HG02798 (cell line): ENCODE results near the gene DNAH2.
"Not testable (repeated sequence)": the region's sequence is repeated elsewhere in the genome, so short reads cannot be mapped to it uniquely, and the experiment has no call there.

Experiments
- ATAC-seq: cut with Tn5 transposase; IDR thresholded peaks from one replicate; pipeline ENCODE4 v1.9.1; 2021; ENCODE audit warnings: mild to moderate bottlenecking; ENCODE audit not compliant: unreplicated experiment, poor library complexity

The DNAH2 gene

DNA sequence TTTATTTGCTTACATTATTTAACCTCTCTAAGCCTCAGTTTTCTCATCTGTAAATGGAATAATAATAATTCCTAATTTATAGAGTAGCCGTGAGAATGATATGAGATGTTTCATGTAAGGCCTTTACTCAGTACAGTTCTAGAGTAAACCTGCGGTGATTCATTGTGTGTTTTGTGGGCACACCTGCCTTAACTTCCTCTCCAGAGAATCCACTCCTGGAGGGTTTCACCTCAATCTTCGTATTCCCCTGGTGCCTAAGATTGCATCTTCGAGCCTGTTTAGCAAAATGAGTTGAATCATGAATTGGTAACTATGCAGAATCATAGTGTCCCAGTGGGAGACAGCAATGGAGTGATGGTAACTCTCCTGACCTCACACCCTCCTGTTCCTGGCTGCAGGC, 52.3 kb downstream of the DNAH2 start:
- ATAC-seq, result no peak

- no peak for ATAC-seq
Observed at GRCh38 chr17:7774055-7774521, 56.5 kb downstream of the DNAH2 start.

DNA sequence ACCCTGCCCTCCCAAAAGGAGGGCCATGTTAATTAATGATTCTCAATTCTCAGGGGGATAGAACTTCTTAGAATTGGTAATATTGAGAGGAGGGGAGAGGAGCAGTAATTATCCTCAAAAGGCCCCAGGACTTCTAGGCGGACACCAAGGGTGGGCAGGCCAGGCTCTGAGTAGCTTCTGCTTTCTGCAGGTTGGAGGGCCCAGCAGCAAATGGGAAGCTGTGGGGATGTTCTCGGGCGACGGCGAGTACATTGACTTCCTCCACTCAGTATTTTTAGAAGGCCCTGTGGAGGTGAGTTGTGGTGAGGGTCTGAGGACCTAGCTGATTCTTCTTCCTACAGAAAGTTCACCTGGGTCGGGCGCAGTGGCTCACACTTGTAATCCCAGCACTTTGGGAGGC, 57.5 kb downstream of the DNAH2 start:
- ATAC-seq, result no peak

- no peak for ATAC-seq
Observed at GRCh38 chr17:7777017-7777416, 59.5 kb downstream of the DNAH2 start.

DNA sequence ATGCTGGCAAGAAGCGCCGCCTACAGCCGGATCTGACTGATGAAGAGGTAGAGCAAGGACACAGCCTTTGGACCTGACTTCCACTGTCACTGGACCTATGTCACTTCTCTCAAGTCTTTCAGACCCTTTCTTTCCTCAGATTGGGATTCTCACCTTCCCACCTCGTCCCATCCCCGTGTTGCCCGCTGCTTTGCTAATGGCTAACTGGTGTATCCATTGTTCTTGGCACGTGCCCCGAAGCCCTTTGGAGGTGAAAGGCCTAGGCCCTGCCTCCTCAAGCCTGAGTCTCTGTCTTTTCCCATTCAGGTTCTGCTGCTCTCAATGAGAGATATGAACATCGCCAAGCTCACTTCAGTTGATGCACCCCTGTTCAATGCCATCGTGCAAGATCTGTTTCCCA, 63.2 kb downstream of the DNAH2 start:
- ATAC-seq, result no peak

DNA sequence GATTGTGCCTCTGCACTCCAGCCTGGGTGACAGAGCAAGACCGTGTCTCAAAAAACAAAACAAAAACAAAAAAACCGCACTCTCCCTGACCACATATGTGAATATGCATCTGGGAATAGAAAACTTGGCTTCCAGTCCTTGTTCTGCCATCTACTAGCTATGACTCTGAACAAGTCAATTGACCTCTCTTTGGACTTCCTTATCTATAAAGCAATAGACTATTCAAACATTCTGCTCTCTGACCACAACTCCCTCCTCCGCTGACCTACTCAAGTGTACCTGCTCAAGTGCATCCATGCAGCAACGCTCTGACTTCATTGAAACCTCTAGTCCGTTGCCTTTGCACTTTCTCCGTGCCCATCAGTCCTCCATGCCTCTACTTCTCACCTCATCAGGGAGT, 63.9 kb downstream of the DNAH2 start:
- no peak for ATAC-seq

DNA sequence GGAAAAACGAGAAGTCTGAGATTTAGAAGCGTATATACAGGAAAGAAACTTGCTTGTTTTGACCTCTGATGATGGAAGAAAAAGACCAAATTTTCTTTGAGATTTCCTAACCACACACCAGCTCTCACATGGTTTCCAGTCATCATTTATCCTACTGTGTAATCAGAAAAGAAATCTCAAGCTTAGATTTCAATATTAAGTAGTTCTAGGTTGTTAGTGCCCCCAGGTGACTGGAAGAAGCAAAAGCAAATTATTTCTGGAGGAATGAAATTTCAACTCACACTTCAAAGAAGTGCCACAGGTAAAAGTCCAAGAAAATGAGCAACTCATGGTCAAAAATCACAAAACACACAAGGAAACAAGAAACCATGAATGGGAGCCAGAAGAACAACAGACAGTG, 64.7 kb downstream of the DNAH2 start:
- ATAC-seq, result no peak

DNA sequence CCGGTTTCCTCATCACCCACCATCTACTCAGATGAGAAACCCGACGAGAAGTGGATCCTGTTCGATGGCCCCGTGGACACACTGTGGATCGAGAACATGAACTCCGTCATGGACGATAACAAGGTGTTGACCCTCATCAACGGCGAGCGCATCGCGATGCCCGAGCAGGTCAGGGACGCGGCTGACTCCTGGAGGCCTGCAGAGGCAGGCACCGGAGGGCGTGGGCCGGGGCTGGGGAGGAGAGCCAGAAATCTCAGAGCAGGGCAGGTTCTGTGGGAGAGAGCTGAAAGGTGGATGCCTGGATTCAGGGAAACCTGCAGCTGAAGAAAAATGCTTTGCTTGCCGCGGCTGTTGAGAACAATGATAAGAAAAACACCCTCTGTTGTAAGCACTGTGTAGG, 69.3 kb downstream of the DNAH2 start:
- no peak for ATAC-seq

- no peak for ATAC-seq
Observed at GRCh38 chr17:7789131-7789530, 71.6 kb downstream of the DNAH2 start.

- ATAC-seq, result no peak
Observed at GRCh38 chr17:7790150-7790549, 72.6 kb downstream of the DNAH2 start.

DNA sequence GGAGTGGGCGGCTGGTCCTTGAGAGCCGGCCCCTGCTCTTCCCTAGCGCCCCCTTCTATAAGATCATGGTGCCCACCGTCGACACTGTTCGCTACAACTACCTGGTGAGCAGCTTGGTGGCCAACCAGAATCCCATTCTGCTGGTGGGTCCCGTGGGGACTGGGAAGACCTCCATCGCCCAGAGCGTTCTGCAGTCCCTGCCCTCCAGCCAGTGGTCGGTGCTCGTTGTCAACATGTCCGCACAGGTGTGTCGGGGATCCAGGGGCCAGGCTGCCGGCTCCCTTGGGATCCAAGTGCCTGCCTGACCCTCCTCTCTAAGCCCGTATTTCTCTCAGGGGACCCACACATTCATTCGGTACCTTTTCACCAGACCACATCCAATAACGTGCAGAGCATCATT, 75.1 kb downstream of the DNAH2 start:
- no peak for ATAC-seq

- no peak for ATAC-seq
Observed at GRCh38 chr17:7794075-7794663, 76.6 kb downstream of the DNAH2 start.

- no peak for ATAC-seq
Observed at GRCh38 chr17:7797976-7798375, 80.4 kb downstream of the DNAH2 start.

DNA sequence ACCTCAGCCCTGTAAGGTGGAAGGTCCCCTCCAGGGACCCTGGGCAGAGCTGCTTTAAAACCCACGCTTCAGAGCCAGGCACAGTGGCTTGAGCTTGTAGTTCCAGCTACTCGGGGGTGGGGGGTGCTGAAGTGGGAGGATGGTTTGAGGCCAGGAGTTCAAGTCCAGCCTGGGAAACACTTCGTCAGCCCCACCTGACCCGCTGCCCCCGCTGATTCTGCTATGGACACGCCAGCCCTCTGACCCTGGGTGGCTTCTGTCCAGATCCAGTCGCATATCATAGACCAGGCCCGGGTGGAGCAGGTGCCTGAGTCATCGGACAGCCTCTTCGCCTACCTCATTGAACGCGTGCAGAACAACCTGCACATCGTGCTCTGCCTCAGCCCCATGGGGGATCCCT, 81.3 kb downstream of the DNAH2 start:
- ATAC-seq, result no peak

DNA sequence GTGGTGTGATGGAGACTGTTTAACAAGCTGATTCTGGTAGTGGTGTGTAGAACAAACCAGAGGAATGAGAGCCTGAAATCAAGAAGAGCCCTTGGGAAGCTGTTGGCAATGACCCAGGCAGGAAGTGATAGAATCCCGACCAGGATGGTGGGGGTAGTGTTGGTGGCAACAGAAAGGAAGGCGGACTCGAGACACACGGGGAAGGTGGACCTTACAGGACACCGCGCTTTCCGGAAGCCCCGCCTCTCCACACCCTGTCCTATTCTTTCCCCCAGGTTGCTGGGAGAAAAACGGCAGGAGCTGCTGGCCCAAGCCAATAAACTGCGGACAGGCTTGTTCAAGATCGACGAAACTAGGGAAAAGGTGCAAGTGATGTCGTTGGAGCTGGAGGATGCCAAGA, 86.4 kb downstream of the DNAH2 start:
- ATAC-seq, result no peak

GRCh38 chr17:7806587-7806986, 89.0 kb downstream of the DNAH2 start:
- no peak for ATAC-seq

GRCh38 chr17:7807206-7807605, 89.7 kb downstream of the DNAH2 start:
- ATAC-seq, result no peak

DNA sequence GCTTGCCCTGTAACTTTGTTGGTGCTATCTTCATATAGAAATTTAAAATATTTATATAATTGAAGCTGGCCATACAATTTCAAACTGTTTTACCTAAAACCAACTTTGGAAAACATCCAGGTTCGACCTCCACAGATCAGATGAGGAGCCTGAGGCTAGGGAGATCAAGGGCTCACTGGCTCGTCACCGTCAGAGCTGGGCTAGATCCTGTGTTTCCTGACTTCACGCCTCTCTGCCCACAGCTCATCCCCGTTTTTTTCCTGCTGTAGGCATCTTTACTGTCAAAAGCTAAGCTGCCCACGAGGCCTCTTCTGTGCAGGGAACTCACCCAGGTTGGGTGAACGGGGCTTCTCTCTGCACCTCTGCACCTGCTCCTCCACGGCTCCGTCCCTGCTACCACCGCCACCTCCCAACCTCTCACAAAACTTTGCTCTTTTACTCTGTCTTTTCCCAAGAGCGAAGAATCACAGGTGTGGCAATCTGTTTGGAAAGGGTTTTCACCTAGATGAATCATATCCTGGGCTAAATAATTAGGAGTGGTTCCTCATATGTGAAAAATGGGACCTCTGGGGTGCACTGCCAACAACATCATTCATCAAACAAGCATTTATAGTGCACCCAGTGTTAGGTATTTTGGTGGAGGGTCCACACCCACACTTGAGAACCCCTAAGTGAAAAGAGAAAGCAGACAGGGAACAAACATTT, 91.7 kb downstream of the DNAH2 start:
- no peak for ATAC-seq

- not testable (repeated sequence) for ATAC-seq
Observed at GRCh38 chr17:7809791-7810343, 92.3 kb downstream of the DNAH2 start.

DNA sequence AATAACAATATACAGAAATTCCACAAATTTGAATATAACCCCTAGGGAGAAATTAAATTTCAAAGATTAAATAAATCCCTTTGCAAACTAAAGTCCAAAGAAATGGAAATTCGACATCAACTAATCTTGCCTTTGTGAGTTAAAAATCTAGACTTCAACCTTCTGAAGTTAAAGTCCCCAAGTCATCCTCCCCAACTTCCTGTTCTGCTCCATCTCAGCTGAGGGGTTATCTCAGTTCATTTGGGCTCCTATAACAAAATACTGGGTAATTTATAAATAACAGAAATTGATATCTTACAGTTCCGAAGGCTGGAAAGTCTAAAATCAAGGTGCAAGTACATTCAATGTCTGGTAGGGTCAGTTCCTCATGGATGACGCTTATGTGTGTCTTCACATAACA, 93.7 kb downstream of the DNAH2 start:
- ATAC-seq, result no peak

- no peak for ATAC-seq
Observed at GRCh38 chr17:7814969-7815368, 97.4 kb downstream of the DNAH2 start.
